ENCODE measurements around the gene ASPN.

DNA sequence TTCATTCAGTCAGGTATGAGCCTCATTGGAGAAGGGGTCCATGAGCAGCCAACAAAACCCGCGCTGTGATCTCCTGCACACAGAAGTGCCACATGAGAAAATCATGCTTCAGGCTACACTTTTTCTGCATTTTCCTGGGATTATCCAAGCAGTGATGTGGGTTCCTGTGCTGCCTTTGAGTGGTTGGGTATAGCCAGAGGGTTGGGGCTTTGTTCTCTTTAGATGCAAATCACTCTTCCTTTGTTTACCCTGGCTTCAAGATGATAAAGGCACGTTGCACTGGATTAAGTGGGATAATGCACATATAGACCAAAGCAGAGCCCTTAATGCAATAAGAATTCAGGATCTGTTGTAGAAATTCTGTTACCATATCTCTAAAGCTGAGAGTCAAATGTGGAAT, 34.7 kb upstream of the ASPN start:
- TF ChIP-seq EZH2 (IDR thresholded peaks at IDR 0.05; ENCODE audit: insufficient read depth, poor library complexity, severe bottlenecking) (no peak), EZH2phosphoT487 (IDR thresholded peaks at IDR 0.05; ENCODE audit: insufficient read depth, low read depth) (no peak)

Data from GM23248 (cell line).